Stimulated activated naive CD4-positive, alpha-beta T cell (primary cell): ENCODE results near the gene PIAS4.
"Not testable (repeated sequence)": the region's sequence is repeated elsewhere in the genome, so short reads cannot be mapped to it uniquely, and the experiment has no call there.

Experiments used
- DNase-seq, 6 experiments: peaks; one replicate each; lab custom pipeline; 2025; lab: John Stamatoyannopoulos, UW

Gene PIAS4, protein sequence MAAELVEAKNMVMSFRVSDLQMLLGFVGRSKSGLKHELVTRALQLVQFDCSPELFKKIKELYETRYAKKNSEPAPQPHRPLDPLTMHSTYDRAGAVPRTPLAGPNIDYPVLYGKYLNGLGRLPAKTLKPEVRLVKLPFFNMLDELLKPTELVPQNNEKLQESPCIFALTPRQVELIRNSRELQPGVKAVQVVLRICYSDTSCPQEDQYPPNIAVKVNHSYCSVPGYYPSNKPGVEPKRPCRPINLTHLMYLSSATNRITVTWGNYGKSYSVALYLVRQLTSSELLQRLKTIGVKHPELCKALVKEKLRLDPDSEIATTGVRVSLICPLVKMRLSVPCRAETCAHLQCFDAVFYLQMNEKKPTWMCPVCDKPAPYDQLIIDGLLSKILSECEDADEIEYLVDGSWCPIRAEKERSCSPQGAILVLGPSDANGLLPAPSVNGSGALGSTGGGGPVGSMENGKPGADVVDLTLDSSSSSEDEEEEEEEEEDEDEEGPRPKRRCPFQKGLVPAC

GRCh38 chr19:4007021-4007835 lies at the start of gene PIAS4:
Gene PIAS4 (plus strand): TSS chr19:4007736. CDS start chr19:4007761, 25 bp downstream.
- DNase-seq = peak; percentile 92 to 98 (median 96)

DNA sequence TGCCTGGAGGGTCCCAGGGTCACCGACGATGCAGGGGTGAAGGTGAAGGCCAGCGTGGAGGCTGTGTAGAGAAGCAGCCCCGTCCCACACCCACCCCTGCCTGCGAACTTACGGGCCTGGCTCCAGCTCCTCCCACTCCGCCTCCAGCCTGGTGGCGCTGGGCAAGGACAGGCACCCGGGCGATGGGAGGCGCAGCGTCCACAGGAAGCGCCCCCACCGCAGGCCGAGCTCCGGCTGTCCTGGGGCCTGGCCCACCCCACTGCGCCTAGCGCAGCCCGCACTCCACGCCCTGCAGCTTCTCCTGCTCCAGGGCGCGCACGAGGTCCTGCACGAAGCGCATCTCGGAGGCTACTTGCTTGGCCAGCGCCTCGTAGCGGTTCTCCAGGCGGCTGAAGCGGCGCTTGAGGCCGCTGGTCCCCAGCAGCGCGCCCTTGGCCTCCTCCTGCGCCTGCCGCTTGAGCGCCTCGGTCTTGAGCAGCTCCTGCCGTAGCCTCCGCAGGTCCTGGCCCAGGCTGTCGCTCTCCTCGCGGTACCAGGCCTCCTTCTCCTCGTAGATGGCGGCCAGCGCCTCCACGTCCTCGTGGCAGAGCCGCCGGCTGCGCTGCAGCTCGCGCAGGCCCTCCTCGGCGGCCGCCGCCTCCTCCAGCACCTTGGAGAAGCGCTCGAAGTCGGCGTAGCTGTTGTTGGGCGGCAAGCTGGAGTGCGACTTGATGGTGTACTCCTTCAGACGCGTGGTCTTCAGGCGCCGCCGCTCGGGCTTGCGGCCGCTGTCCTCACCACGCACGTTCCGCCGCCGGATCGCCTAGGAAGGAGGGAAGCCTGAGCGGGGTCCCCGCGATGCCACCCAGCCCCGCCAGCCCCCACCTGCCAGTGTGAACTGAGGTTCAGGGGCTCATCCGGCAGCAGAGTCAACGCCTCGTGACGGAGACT lies 48.4 kb upstream of the PIAS4 start:
- DNase-seq = no peak

DNA sequence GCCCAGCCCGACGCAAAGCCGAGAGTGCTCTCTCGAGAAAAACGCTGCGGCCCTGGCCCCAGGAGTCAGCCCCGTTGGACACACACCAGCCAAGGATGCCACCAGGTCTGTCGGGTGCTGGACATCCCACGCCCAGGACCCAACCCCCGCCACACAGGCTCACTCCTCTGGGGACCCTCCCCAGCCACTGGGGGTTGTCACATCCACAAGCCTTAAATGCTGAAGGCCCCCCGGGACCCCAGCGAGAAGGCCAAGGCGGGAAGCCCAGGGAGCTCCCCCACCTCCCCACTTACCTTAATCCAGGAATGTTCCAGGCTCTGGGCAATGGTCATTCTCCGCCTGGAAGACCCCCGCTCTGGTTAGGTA lies 47.8 kb upstream of the PIAS4 start:
- no peak for DNase-seq

DNA sequence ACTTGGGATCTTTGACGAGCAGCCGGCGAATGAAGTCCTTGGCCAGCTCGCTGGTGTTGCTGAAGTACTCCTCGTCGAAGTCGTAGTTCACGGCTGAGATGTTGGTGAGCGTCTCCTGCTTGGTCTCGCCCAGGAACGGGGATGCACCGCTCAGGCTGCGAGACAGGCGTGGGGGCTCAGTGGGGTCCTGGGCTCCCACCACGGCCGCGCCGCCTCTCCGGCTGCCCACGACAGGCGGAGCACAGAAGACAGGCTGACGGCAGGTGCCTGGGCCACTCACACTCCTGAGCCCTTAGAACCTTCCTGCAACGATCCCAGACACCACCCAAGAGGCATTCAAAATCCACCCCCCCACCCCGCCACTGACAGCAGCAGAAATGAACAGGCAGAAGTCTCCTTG lies 46.5 kb upstream of the PIAS4 start:
- no peak for DNase-seq

DNA sequence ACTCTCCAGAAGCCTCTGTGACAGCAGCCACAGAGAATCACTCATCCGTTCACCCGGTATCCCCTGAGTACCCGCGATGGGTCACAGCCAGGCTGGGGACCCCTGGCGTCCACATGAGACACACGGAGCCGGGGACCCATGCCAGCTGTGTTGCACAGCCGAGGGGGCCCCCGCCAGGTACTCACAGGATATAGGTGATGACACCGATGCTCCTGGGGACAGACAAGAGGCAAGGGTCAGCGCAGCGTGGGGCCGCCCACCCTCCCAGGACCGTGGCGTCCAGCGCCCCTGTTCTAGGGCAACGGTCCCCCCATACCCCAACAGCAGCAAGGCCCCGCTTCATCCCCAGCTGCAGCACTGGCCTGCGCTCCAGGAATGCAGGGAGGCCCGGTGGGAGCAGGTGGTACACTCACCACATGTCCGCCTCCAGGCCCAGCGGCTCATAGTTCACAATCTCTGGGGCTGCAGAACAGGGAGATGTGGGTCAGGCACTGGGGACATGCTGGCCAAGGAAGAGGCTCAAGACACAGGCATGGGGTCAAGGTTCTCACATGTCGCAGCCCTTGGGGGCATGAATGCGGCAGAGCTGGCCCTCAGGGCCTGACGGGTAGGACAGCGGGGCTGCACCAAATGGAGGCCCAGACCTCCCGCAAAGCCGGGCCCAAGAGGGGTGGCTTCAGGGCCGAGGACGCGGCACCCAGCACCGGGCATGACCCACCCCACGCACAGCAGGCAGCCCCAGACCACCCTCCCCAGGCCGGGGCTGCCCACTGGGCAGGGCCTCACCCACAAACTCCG lies 43.9 kb upstream of the PIAS4 start:
- no peak for DNase-seq

DNA sequence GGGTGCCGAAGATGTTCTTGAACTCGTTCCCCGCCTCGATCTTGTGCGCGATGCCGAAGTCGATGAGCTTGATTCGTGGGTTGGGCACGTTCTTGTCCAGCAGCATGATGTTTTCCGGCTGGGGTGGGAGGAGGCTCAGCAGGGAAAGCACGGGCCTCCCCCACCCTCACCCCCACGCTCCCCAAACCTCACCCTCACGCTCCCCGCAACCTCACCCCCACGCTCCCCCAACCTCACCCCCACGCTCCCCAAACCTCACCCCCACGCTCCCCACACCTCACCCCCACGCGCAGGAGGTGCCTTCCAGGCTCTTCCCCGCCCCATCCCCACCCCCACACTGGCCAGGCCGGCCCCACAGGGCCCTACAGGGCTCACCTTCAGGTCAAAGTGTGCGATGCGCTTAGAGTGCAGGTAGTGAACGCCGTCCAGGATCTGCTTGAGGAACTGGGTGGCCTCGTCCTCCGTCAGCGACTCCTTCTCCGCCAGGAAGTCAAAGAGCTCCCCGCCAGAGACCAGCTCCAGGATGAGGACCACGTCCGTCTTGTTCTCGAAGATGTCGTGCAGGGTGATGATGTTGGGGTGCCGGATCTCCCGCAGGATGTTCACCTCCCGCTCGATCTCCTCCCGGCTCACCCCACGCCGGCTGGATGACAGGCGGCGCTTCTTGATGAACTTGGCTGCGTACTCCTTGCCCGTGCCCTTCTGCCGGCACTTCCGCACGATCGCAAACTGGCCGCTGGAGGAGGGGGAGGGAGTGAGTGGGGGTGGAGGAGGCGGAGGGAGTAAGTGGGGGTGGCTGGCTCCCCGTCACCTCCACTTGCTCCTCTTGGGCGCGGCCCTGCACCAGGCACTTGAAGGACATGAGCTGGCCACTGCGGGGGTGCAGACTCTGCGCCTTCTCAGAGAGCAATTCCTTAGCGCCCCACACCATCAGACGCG lies 43.0 kb upstream of the PIAS4 start:
- no peak for DNase-seq

DNA sequence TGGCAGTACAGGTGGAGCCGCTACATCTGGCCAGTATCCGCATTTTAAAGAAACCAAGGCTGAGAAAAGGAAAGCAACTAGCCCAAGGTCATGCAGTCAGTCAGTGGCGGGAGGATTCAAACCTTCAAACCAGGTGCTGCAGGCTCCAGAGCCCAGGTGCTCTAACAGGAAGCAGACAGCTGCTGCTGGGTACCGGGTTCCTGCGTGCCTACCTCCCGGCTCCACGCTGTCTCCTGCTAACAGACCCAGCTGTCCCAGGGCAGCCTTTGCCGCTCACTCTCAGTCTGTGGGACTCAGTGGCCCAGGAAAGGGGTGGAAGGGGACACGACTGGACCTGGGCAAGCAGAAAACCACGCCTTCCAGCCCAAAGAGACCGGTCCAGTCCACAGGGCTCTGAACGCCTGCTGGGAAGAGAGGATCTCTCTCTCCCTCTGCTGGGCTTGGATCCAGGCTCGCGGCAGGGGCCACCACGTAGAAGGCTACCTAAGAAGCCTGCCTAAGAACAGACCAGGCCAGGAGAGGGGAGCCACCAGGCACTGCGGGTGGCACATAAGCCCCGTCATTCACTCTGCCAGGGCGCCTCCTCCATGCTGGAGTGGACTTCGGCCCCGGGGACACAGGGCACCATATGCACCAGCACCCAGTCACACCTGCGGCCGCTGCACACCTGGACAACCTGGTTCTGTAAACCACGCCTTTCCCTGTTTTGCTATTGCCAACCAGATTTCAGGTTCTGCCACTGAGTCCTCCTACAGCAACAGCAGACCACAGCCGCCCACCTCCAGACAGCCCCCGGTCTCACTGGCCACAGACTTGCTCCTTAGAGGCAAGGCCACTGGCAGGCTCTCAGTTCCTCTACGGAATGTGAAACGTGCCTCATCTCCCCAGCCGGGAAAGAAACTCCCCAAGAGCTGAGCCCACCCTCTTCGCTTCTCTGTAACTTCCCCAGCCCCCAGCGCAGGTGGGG lies 41.2 kb upstream of the PIAS4 start:
- DNase-seq = no peak

DNA sequence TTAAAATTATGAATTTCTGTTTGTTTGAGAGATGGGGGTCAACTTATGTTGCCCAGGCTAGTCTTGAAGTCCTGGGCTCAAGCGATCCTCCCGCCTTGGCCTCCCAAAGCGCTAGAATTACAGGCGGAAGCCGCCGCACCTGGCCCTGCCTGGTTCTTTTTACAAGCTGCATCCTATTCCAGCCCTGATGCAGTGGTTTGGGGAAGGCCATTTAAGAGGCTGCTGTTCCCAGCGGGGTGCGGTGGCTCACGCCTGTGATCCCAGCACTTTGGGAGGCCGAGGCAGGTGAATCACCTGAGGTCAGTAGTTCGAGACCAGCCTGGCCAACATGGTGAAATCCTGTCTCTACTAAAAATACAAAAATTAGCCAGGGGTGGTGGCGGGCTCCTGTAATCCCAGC lies 39.6 kb upstream of the PIAS4 start:
- DNase-seq = not testable (repeated sequence)

DNA sequence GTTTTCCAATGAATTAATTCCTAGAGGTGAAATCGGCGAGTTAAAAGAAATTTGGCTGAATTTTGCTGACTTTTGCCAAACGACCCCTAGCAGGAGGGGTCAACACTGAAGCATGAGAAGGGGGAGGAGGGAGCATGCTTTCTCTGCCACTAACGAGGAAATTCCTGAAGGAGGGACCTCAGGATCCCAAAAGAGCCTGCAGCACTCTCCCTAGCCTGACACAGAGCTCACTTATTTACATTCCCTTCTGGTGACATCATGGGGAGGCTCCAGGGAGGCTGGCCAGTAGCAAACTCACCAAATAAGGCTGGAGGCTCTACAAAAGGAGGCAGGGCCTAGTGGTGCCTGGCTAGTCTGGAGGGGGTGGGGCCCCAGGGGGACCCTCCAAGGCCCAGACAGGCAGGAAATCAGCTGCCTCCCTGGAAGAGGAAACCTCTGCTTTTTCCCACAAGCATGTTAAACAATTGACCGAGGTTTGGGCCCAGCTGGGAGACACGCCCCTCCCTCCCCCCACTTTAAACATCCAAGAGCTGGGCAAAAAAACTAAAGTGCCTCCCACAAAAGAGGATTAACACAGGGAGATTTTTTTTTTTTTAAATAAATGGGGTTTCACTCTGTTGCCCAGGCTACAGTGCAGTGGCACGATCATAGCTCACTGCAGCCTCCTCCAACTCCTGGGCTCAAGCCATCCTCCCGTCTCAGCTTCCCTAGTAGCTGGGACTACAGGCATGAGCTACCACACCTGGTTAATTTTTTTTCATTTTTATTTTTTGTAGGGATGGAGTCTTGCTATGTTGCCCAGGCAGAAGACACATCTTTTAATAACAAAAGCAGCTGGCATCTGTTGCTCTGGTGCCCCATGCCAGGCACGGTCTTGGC lies 38.7 kb upstream of the PIAS4 start:
- DNase-seq = no peak

DNA sequence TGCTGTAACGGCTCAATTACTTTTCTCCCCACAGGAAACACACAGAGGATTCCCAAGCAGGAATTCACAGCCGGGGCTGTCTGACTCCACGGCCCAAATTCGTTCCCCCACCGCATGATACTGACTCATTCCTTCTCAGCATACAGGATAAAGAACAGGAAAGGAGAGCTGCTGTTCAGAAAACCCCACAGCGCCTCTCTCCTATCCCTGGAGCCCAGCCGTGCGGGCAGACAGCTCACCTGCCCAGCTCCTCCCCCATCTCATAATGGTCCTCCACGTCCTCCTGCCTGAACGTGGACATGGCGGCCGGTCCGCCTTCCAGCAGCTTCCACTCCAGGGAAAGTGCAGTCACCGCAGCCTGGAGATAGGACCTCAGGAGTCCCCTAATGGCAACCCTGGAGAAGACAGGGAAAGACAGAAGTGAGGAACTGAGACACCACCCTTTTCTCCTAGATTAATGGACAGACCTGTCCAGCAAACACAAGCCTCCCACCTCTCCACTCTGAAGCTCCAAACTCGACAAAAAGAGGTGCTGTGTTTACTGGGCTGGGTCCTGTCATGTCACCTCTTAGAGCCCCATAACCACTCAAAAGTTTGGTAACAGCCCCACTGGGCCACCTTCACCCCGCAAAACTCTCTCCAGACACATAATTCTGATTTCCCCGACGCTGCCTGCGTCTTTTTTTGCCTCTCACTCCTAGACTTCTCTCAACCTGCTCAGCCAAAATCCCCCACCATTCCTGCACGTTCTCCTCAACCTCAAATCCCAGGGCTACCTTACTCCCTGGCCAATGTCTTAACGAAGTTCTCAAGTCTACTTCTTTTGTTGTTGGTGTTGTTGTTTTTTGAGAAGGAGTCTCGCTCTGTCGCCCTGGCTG lies 37.9 kb upstream of the PIAS4 start:
- no peak for DNase-seq

DNA sequence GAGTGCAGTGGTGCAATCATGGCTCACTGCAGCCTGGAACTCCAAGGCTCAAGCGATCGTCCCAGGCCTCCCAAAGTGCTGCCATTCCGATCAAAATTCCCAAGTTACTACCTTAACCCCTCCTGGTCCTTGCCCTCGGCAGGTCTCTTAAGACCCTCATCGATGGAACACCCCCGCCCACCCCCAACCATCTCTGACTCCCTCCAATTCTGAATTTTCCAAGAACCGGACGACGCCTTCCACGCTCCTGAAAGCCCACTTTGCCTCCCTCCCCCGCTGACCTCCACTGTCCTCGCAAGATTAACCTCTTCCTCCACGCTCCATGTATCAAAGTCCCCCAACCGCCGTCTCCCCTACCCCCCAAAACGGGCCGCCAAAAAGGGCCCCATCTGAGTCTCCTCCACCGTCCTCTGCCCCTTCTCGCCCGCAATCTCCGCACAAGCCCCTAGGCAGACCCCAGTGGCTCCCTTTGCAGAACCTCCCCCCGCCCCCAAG lies 37.2 kb upstream of the PIAS4 start:
- DNase-seq = no peak

DNA sequence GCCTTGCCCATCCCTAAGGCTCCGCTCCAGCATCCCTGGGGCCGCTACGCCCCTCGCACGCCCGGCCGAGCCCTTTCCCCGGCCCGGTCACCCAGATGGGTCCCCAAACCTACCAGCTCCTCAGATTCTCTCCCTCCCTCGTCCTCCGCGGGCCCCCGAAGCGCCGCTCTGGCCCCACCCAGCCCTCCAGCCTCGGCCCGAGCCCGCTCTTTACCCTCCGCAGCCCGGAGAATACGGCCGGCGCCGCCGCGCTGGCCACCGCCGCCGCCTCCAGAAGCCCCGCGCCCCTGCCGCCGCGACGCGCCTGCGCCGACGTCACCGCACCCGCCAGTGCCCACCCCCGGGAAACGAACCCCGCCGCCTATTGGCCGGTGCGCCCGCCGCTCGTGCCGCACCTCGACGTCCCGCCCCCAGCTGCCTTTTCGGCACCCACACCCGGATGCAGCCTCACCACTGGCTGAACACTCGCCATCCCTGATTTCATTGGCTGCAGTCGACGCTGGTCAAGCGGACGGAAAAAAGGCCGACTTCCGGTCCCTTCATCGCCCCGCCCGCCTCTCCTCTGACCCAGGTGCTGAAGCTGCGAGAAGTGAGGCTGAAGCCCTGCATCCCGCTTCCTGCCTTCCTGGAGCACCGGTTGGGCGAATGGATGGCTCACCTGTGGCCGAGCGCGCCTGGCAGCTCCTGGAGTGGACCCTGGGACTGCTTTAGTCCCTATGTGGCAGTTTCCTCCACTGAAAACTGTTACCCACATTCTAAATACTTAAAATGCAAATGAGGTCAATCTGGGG lies 36.5 kb upstream of the PIAS4 start, which contains the start of gene DAPK3:
Gene DAPK3 (minus strand): TSS at position 292 of the 791 bp plus-strand sequence. CDS start 1,364 bp downstream, outside the sequence.
- peak; percentile 70 to 87 (median 84) for DNase-seq

DNA sequence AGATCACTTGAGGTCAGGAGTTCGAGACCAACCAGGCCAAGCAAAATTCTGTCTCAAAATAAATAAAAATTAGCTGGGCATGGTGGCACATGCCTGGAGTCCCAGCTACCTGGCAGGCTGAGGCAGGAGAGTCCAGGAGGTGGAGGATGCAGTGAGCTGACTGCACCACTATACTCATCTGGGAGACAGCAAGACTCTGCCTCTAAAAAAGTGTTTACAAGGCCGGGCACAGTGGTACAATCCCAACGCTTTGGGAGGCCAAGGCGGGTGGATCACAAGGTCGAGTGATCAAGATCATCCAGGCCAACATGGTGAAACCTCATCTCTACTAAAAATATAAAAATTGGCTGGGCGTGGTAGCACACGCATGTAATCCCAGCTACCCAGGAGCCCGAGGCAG lies 32.4 kb upstream of the PIAS4 start:
- DNase-seq = no peak

GRCh38 chr19:3975637-3976087 lies 31.9 kb upstream of the PIAS4 start:
- DNase-seq = no peak

GRCh38 chr19:3976495-3977241 lies 30.9 kb upstream of the PIAS4 start:
- DNase-seq = peak in 1 of 6 experiments; percentile 14
